K562 (cell line): ENCODE measurements around the gene TSPAN11. TPM values are rescaled to one million over a fixed set of nuclear protein-coding genes. Genes with fewer than 3 reads are reported as not detected.

Experiments used
- ATAC-seq: fragments of 200-7000 bp; cut with Tn5 transposase; 3 replicates; pipeline ENCODE4 v1.9.1; 2020; ENCODE audit warnings: moderate library complexity
- BruUV-seq: library from RNA; stranded (reverse); fragments of 400-500 nt; replicated peaks from 2 replicates; lab custom pipeline; 2021; lab: Mats Ljungman, UMichigan
- CTCF ChIA-PET: fragments of 300-600 bp; formaldehyde crosslinking; extraction: SDS; loops from one replicate; lab custom pipeline; 2021; ENCODE audit warnings: low intra/inter-chr PET ratio; lab: Yijun Ruan, JAX
- POLR2A ChIA-PET: fragments of 300-600, 350-650 bp; sonication (Branson Sonifier 250); formaldehyde crosslinking; extraction: SDS; loops from one replicate; lab custom pipeline; 2021; ENCODE audit warnings: antibody characterized with exemption, inconsistent platforms; lab: Yijun Ruan, JAX
- DNase-seq, 4 experiments: peaks; one replicate each; pipeline versions ENCODE4 v3.0.0 to v3.0.0-alpha.2; 2011 to 2018; ENCODE audit warnings: low spot score in 3 of 4, mixed read lengths in 3 of 4; ENCODE audit errors: extremely low read depth in 1 of 4
- FAIRE-seq: peaks from 2 replicates; lab custom pipeline; 2011; peaks lifted over from hg19 to GRCh38; lab: Jason Lieb, UNC
- H2AFZ ChIP-seq: 2 replicates; pipeline ENCODE4 v1.6.0; 2011; ENCODE audit warnings: low read depth, low read length, control low read depth, inconsistent platforms
- H3K27ac ChIP-seq: fragments of 200-600 bp; 3 replicates; pipeline ENCODE4 v1.8.0; 2011; ENCODE audit warnings: low read depth, mild to moderate bottlenecking, control low read depth, inconsistent platforms, low read length, moderate library complexity, mixed read lengths; ENCODE audit errors: extremely low read depth
- H3K27me3 ChIP-seq, 2 experiments: fragments of 300-600 bp in 1 of 2; 2 replicates in 1 of 2; 3 replicates in 1 of 2; pipeline versions ENCODE4 v1.6.0 to v1.8.0; 2011; ENCODE audit warnings: inconsistent platforms in 2 of 2, low read length in 2 of 2, mild to moderate bottlenecking in 1 of 2, mixed read lengths in 1 of 2, moderate library complexity in 1 of 2; ENCODE audit not compliant: control insufficient read depth in 2 of 2, insufficient read depth in 2 of 2
- H3K36me3 ChIP-seq: fragments of 300-600 bp; 3 replicates; pipeline ENCODE4 v1.8.0; 2011; ENCODE audit warnings: mild to moderate bottlenecking, low read length, inconsistent platforms; ENCODE audit not compliant: control insufficient read depth, insufficient read depth
- H3K4me1 ChIP-seq, 2 experiments: fragments of 200-600 bp in 1 of 2; replicated peaks in 1 of 2; 2 replicates in 1 of 2; 3 replicates in 1 of 2; pipeline versions ENCODE4 v1.5.1 to v1.8.0; 2011; ENCODE audit warnings: inconsistent platforms in 2 of 2, low read length in 2 of 2, mild to moderate bottlenecking in 1 of 2, mixed read lengths in 1 of 2, moderate library complexity in 1 of 2; ENCODE audit not compliant: control insufficient read depth in 2 of 2, insufficient read depth in 2 of 2
- H3K4me2 ChIP-seq: 2 replicates; pipeline ENCODE4 v1.6.1; 2011; ENCODE audit warnings: low read length, control low read depth, inconsistent platforms, mixed read lengths; ENCODE audit not compliant: insufficient read depth
- H3K4me3 ChIP-seq: fragments of 200-600 bp; sonication (generic), shearing (Covaris generic); 2 replicates; pipeline ENCODE4 v1.5.1; 2016; ENCODE audit warnings: control low read depth, inconsistent platforms
- H3K79me2 ChIP-seq: fragments of 200-600 bp; 3 replicates; pipeline ENCODE4 v1.8.0; 2011; ENCODE audit warnings: low read length, inconsistent platforms; ENCODE audit not compliant: control insufficient read depth, insufficient read depth
- H3K9ac ChIP-seq, 2 experiments: 2 replicates each; pipeline versions ENCODE4 v1.6.0 to v1.6.1; 2011; ENCODE audit warnings: low read depth in 2 of 2, low read length in 2 of 2, control low read depth in 1 of 2, inconsistent platforms in 1 of 2, mild to moderate bottlenecking in 1 of 2, mixed read lengths in 1 of 2; ENCODE audit not compliant: insufficient read depth in 1 of 2
- H3K9me1 ChIP-seq: one replicate; pipeline ENCODE4 v1.6.0; 2011; ENCODE audit warnings: inconsistent platforms, mild to moderate bottlenecking, low read length, moderate library complexity; ENCODE audit not compliant: control insufficient read depth, insufficient read depth
- H3K9me3 ChIP-seq: replicated peaks from 2 replicates; pipeline ENCODE4 v1.5.1; 2011; ENCODE audit warnings: low read depth, low read length, inconsistent platforms; ENCODE audit not compliant: control insufficient read depth, insufficient read depth
- H4K20me1 ChIP-seq: replicated peaks from 2 replicates; pipeline ENCODE4 v1.6.1; 2011; ENCODE audit warnings: low read length, inconsistent platforms, mixed read lengths; ENCODE audit not compliant: control insufficient read depth, insufficient read depth
- PATZ1 ChIP-seq: fragments of 250-450 bp; sonication (Bioruptor Pico); IDR thresholded peaks from 2 replicates; pipeline ENCODE4 v1.5.0; 2020; ENCODE audit warnings: mild to moderate bottlenecking, borderline replicate concordance
- POLR2G ChIP-seq: fragments of 200-400 bp; formaldehyde crosslinking; IDR thresholded peaks from 2 replicates; pipeline ENCODE4 v1.6.1; 2017; ENCODE audit warnings: low read depth, mild to moderate bottlenecking, antibody characterized with exemption, low read length, moderate library complexity
- TAF1 ChIP-seq: IDR thresholded peaks from 2 replicates; pipeline ENCODE4 v1.6.1; 2011; ENCODE audit warnings: mild to moderate bottlenecking, low read length, moderate library complexity; ENCODE audit not compliant: insufficient read depth, control insufficient read depth, severe bottlenecking; ENCODE audit errors: extremely low read depth
- ZBTB40 ChIP-seq, 2 experiments: fragments of 450-650 bp in 1 of 2; sonication (generic) in 1 of 2; formaldehyde crosslinking in 1 of 2; IDR thresholded peaks; 2 replicates each; pipeline versions ENCODE4 v1.7.1 to v1.9.0; 2016 to 2022; ENCODE audit warnings: inconsistent platforms in 1 of 2, mild to moderate bottlenecking in 1 of 2, missing genetic modification reagents in 1 of 2
- WGBS: fragments of 100-300 bp; shearing (Covaris generic); methylation state at CpG from one replicate; pipeline ENCODE4 v1.1.6; 2016; ENCODE audit warnings: low coverage, mixed read lengths; ENCODE audit not compliant: insufficient coverage; ENCODE audit errors: missing lambda C conversion rate; 5-methylcytosine and 5-hydroxymethylcytosine counted together
- in situ Hi-C: fragments of 300-500 bp; cut with MboI; formaldehyde crosslinking; loops from 4 replicates; pipeline ENCODE4 v1.15.0; 2018; ENCODE audit warnings: inconsistent platforms, mixed read lengths
- intact Hi-C: fragments of 100-400 bp; cut with micrococcal nuclease; formaldehyde crosslinking; loops from 2 replicates; pipeline ENCODE4 v1.14.2; 2022
- polyA plus RNA-seq, 8 experiments: library from polyadenylated mRNA; depleted of rRNA in 4 of 8; stranded (reverse) in 5 of 8; unstranded in 3 of 8; fragments of >200 nt; fragmentation: Nextera tagmentation in 2 of 8; fragmentation: Illumina TruSeq in 1 of 8; extraction: Ambion mirVana in 2 of 8; extraction: Trizol in 1 of 8; gene quantifications; 2 replicates each; pipeline versions ENCODE4 v1.2.1 to v1.2.3, GENCODE V29; 2011 to 2014; ENCODE audit warnings: inconsistent platforms in 1 of 8, missing spikeins in 1 of 8
- total RNA-seq, 7 experiments: library from RNA; depleted of rRNA in 6 of 7; stranded (reverse); fragments of >200 nt in 6 of 7; fragmentation: Illumina TruSeq in 2 of 7; extraction: Trizol in 2 of 7; gene quantifications; 2 replicates each; pipeline versions ENCODE4 v1.2.1 to v1.2.3, GENCODE V29; 2011 to 2021; ENCODE audit warnings: low replicate concordance in 1 of 7

Gene TSPAN11
- total and polyA plus RNA-seq, 9 of the 15 experiments (the other 6 are each of a cell fraction or from before 2014, with no cell fraction given), result not detected

GRCh38 chr12:30969606-30970395 is 43.3 kb downstream of the TSPAN11 start:
- no peak for DNase-seq
- intact Hi-C loops (no loop called here), in situ Hi-C loops (no loop called here)
- POLR2A ChIA-PET, result interaction anchor here (0.7 kb wide), 1 partner anchor 70 kb away, joined by 3 read pairs; no protein-coding TSS in a partner anchor
- Histone ChIP-seq H4K20me1 (no peaks in the 10 kb centered on the region; the same call in 1 of the 2 replicates), H3K79me2 (no peaks in the 10 kb centered on the region), H3K36me3 (no peaks in the 10 kb centered on the region), H3K4me2 (no peak overlapping the region), H3K4me3 (no peak overlapping the region), H3K27ac (no peak overlapping the region), H3K9me1 (no peaks in the 10 kb centered on the region), H3K4me1 (no peaks in the 10 kb centered on the region), H3K27me3 (peaks cover 12 to 81% of the 10 kb centered on the region in 2 experiments; a peak in 4 of 5 replicates), H3K9ac (no peak overlapping the region), H3K9me3 (no peaks in the 10 kb centered on the region; the same call in 1 of the 2 replicates), H2AFZ (no peak overlapping the region)
- WGBS, result 0% methylated on average over 5 of the region's 5 CpGs
- CTCF ChIA-PET, result no interaction called here
- no TSS peak for BruUV-seq
- no peak for FAIRE-seq
- ATAC-seq, result no peak
- TF ChIP-seq PATZ1 (CRISPR knock-in tag) (no peak), ZBTB40 (IDR thresholded peaks at IDR 0.05) (no peak), ZBTB40 (CRISPR knock-in tag; IDR thresholded peaks at IDR 0.05) (no peak), POLR2G (no peak), TAF1 (no peak)
